HepG2 (cell line): ENCODE results near the gene GALR3. TPM values are rescaled to one million over a fixed set of nuclear protein-coding genes. Genes with fewer than 3 reads are reported as not detected.

Source experiments
- CREM ChIP-seq, 2 experiments: sonication (generic) in 1 of 2; formaldehyde crosslinking in 1 of 2; IDR thresholded peaks; 2 replicates each; pipeline versions ENCODE4 v1.4.0 to v1.6.1; 2016 to 2020; ENCODE audit warnings: antibody characterized with exemption in 1 of 2, mild to moderate bottlenecking in 1 of 2, missing genetic modification reagents in 1 of 2
- DR1 ChIP-seq: sonication (generic); formaldehyde crosslinking; IDR thresholded peaks from 2 replicates; pipeline ENCODE4 v1.8.0; 2021; ENCODE audit warnings: mild to moderate bottlenecking, missing genetic modification reagents, inconsistent platforms
- HMG20B ChIP-seq: conservative IDR thresholded peaks from 2 replicates; pipeline ENCODE4 v1.6.1; 2016; ENCODE audit warnings: missing genetic modification reagents, missing compliant biosample characterization
- HNRNPUL1 ChIP-seq: fragments of 200-400 bp; formaldehyde crosslinking; IDR thresholded peaks from 2 replicates; pipeline ENCODE4 v1.6.1; 2017; ENCODE audit warnings: low read depth, mild to moderate bottlenecking, low read length, moderate library complexity
- KLF16 ChIP-seq, 2 experiments: sonication (generic) in 1 of 2; formaldehyde crosslinking in 1 of 2; IDR thresholded peaks; 2 replicates each; pipeline versions ENCODE4 v1.6.1 to v1.8.0; 2016 to 2023; ENCODE audit warnings: missing genetic modification reagents in 2 of 2, missing compliant biosample characterization in 1 of 2
- NR1H2 ChIP-seq: sonication (generic); formaldehyde crosslinking; IDR thresholded peaks from 2 replicates; pipeline ENCODE4 v1.8.1; 2022; ENCODE audit warnings: low read depth, missing genetic modification reagents, borderline replicate concordance
- NRL ChIP-seq: sonication (generic); formaldehyde crosslinking; IDR thresholded peaks from 2 replicates; pipeline ENCODE4 v1.5.0; 2020; ENCODE audit warnings: missing genetic modification reagents, mild to moderate bottlenecking, moderate library complexity, borderline replicate concordance
- ZBTB7B ChIP-seq: sonication (generic); formaldehyde crosslinking; IDR thresholded peaks from 2 replicates; pipeline ENCODE4 v1.4.0; 2020; ENCODE audit warnings: missing genetic modification reagents
- ZBTB8A ChIP-seq: sonication (generic); formaldehyde crosslinking; IDR thresholded peaks from 2 replicates; pipeline ENCODE4 v1.4.0; 2020; ENCODE audit warnings: mild to moderate bottlenecking, low read depth, missing genetic modification reagents, borderline replicate concordance
- ZFP36 ChIP-seq: fragments of 150-350 bp; IDR thresholded peaks from 2 replicates; pipeline ENCODE4 v1.6.1; 2018; ENCODE audit warnings: borderline replicate concordance, low read length, low read depth; ENCODE audit not compliant: partially characterized antibody
- ZNF33A ChIP-seq: sonication (generic); formaldehyde crosslinking; IDR thresholded peaks from 2 replicates; pipeline ENCODE4 v1.5.1; 2020; ENCODE audit warnings: missing genetic modification reagents, mild to moderate bottlenecking, moderate library complexity, borderline replicate concordance
- ZNF546 ChIP-seq: sonication (generic); formaldehyde crosslinking; conservative IDR thresholded peaks from 2 replicates; pipeline ENCODE4 v1.8.1; 2023; ENCODE audit warnings: mild to moderate bottlenecking, missing genetic modification reagents
- ZNF598 ChIP-seq: sonication (generic); formaldehyde crosslinking; IDR thresholded peaks from 2 replicates; pipeline ENCODE4 v1.5.1; 2020; ENCODE audit warnings: mild to moderate bottlenecking, missing genetic modification reagents, borderline replicate concordance
- ZNF766 ChIP-seq: sonication (generic); formaldehyde crosslinking; IDR thresholded peaks from 2 replicates; pipeline ENCODE4 v1.5.0; 2020; ENCODE audit warnings: missing genetic modification reagents, borderline replicate concordance
- ZNF879 ChIP-seq: sonication (generic); formaldehyde crosslinking; IDR thresholded peaks from 2 replicates; pipeline ENCODE4 v1.8.1; 2023; ENCODE audit warnings: missing genetic modification reagents
- ZZZ3 ChIP-seq: sonication (generic); formaldehyde crosslinking; IDR thresholded peaks from 2 replicates; pipeline ENCODE4 v1.4.0; 2020; ENCODE audit warnings: missing genetic modification reagents, mild to moderate bottlenecking, borderline replicate concordance
- polyA plus RNA-seq, 8 experiments: library from polyadenylated mRNA; depleted of rRNA in 3 of 8; stranded (reverse) in 7 of 8; unstranded in 1 of 8; fragments of >200 nt; fragmentation: Illumina TruSeq in 4 of 8; extraction: Trizol in 4 of 8; gene quantifications; 2 replicates each; pipeline versions ENCODE4 v1.2.1 to v1.2.3, GENCODE V29; 2011 to 2016; ENCODE audit warnings: low read depth in 4 of 8, missing spikeins in 1 of 8, mixed read lengths in 1 of 8; ENCODE audit not compliant: insufficient read depth in 1 of 8
- total RNA-seq, 5 experiments: library from RNA; depleted of rRNA; stranded (reverse); fragments of >200 nt; fragmentation: Illumina TruSeq; extraction: Trizol; gene quantifications; 2 replicates each; pipeline ENCODE4 v1.2.3, GENCODE V29; 2016; ENCODE audit warnings: low read depth in 1 of 5
- TF ChIP-seq, protein P1 (sequence below): sonication (generic); formaldehyde crosslinking; IDR thresholded peaks from 2 replicates; pipeline ENCODE4 v1.5.0; 2020; ENCODE audit warnings: missing genetic modification reagents, mild to moderate bottlenecking, borderline replicate concordance
- TF ChIP-seq, protein P2 (sequence below): conservative IDR thresholded peaks from 2 replicates; pipeline ENCODE4 v1.6.1; 2018; ENCODE audit warnings: missing genetic modification reagents
- TF ChIP-seq, protein P3 (sequence below): sonication (generic); formaldehyde crosslinking; IDR thresholded peaks from 2 replicates; pipeline ENCODE4 v1.4.0; 2020; ENCODE audit warnings: missing genetic modification reagents, borderline replicate concordance
- TF ChIP-seq, protein P4 (sequence below): sonication (generic); formaldehyde crosslinking; IDR thresholded peaks from 2 replicates; pipeline ENCODE4 v1.5.0; 2020; ENCODE audit warnings: mild to moderate bottlenecking, missing genetic modification reagents

GALR3 gene
- total and polyA plus RNA-seq, 2 of the 13 experiments (the other 11 are each of a cell fraction or from before 2014, with no cell fraction given): 0.13 TPM; not detected in 1

DNA sequence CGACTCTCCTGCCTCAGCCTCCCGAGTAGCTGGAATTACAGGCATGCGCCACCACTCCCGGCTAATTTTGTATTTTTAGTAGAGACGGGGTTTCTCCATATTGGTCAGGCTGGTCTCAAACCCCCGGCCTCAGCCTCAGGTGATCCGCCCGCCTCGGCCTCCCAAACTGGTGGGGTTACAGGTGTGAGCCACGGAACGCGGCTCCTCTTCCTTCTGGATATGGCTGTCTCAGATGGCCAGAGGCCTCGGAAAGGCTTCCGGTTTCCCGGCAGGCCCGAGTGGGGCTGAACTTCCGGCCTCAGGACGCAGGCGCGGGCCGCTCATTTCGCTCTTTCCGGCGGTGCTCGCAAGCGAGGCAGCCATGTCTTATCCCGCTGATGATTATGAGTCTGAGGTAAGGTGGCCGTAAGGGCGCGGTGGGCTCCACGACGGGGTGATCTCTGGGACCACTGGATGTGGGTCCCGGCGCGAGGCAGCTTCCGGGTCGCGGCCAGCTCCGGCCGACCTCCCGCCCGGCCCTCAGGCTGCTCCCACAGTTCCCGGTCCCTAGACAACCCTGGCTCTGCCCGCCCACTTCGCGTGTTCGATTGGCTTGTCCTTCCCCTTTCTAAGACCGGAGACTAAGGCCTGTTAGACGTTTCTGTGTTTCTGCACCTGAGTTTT, 26.0 kb downstream of the GALR3 start, which contains the start of gene EIF3L (continued):
- TF ChIP-seq, protein P1, sequence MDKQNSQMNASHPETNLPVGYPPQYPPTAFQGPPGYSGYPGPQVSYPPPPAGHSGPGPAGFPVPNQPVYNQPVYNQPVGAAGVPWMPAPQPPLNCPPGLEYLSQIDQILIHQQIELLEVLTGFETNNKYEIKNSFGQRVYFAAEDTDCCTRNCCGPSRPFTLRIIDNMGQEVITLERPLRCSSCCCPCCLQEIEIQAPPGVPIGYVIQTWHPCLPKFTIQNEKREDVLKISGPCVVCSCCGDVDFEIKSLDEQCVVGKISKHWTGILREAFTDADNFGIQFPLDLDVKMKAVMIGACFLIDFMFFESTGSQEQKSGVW (CRISPR knock-in tag): no peak
- TF ChIP-seq ZBTB8A (CRISPR knock-in tag) (no peak), CREM (IDR thresholded peaks at IDR 0.05) (peak; percentile 64; the same call in 1 of the 2 replicates), CREM (CRISPR knock-in tag; IDR thresholded peaks at IDR 0.05) (no peak), ZNF598 (CRISPR knock-in tag) (no peak; the same call in 1 of the 2 replicates), ZNF766 (CRISPR knock-in tag) (0 out of 2 replicates have a peak, but pooled peaks have one; percentile 83), ZNF879 (CRISPR knock-in tag) (no peak), NRL (no peak; the same call in 1 of the 2 replicates), ZNF33A (CRISPR knock-in tag) (0 out of 2 replicates have a peak, but pooled peaks have one; percentile 50), NR1H2 (no peak), DR1 (CRISPR knock-in tag) (peak; percentile 84), ZNF546 (no peak; the same call in 1 of the 2 replicates), ZBTB7B (CRISPR knock-in tag) (no peak), ZFP36 (no peak), HMG20B (CRISPR knock-in tag) (0 out of 2 replicates have a peak, but pooled peaks have one; percentile 14), ZZZ3 (CRISPR knock-in tag) (no peak; the same call in 1 of the 2 replicates), HNRNPUL1 (no peak), KLF16 (CRISPR knock-in tag; IDR thresholded peaks at IDR 0.05) (peak in 1 of 2 experiments; percentile 78; a peak in 1 of 4 replicates)
- TF ChIP-seq, protein P2, sequence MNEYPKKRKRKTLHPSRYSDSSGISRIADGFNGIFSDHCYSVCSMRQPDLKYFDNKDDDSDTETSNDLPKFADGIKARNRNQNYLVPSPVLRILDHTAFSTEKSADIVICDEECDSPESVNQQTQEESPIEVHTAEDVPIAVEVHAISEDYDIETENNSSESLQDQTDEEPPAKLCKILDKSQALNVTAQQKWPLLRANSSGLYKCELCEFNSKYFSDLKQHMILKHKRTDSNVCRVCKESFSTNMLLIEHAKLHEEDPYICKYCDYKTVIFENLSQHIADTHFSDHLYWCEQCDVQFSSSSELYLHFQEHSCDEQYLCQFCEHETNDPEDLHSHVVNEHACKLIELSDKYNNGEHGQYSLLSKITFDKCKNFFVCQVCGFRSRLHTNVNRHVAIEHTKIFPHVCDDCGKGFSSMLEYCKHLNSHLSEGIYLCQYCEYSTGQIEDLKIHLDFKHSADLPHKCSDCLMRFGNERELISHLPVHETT (CRISPR knock-in tag): no peak; the same call in 1 of the 2 replicates
- TF ChIP-seq, protein P3, sequence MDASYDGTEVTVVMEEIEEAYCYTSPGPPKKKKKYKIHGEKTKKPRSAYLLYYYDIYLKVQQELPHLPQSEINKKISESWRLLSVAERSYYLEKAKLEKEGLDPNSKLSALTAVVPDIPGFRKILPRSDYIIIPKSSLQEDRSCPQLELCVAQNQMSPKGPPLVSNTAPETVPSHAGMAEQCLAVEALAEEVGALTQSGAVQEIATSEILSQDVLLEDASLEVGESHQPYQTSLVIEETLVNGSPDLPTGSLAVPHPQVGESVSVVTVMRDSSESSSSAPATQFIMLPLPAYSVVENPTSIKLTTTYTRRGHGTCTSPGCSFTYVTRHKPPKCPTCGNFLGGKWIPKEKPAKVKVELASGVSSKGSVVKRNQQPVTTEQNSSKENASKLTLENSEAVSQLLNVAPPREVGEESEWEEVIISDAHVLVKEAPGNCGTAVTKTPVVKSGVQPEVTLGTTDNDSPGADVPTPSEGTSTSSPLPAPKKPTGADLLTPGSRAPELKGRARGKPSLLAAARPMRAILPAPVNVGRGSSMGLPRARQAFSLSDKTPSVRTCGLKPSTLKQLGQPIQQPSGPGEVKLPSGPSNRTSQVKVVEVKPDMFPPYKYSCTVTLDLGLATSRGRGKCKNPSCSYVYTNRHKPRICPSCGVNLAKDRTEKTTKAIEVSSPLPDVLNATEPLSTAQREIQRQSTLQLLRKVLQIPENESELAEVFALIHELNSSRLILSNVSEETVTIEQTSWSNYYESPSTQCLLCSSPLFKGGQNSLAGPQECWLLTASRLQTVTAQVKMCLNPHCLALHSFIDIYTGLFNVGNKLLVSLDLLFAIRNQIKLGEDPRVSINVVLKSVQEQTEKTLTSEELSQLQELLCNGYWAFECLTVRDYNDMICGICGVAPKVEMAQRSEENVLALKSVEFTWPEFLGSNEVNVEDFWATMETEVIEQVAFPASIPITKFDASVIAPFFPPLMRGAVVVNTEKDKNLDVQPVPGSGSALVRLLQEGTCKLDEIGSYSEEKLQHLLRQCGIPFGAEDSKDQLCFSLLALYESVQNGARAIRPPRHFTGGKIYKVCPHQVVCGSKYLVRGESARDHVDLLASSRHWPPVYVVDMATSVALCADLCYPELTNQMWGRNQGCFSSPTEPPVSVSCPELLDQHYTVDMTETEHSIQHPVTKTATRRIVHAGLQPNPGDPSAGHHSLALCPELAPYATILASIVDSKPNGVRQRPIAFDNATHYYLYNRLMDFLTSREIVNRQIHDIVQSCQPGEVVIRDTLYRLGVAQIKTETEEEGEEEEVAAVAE (CRISPR knock-in tag): peak; percentile 77; the same call in 1 of the 2 replicates
- TF ChIP-seq, protein P4, sequence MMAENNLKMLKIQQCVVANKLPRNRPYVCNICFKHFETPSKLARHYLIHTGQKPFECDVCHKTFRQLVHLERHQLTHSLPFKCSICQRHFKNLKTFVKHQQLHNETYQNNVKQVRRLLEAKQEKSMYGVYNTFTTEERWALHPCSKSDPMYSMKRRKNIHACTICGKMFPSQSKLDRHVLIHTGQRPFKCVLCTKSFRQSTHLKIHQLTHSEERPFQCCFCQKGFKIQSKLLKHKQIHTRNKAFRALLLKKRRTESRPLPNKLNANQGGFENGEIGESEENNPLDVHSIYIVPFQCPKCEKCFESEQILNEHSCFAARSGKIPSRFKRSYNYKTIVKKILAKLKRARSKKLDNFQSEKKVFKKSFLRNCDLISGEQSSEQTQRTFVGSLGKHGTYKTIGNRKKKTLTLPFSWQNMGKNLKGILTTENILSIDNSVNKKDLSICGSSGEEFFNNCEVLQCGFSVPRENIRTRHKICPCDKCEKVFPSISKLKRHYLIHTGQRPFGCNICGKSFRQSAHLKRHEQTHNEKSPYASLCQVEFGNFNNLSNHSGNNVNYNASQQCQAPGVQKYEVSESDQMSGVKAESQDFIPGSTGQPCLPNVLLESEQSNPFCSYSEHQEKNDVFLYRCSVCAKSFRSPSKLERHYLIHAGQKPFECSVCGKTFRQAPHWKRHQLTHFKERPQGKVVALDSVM (CRISPR knock-in tag): peak; percentile 93
